Left cardiac atrium (tissue), 4 donors: Measurements from ENCODE around the gene BEND3. TPM values are rescaled to one million over a fixed set of nuclear protein-coding genes. Genes with fewer than 3 reads are reported as not detected.
"Not testable (repeated sequence)": the region's sequence is repeated elsewhere in the genome, so short reads cannot be mapped to it uniquely, and the experiment has no call there.

Experiments used
- ATAC-seq, 2 donors: fragments of 200-7000 bp; cut with Tn5 transposase; one replicate each; pipeline ENCODE4 v1.9.1; 2020; ENCODE audit warnings: mild to moderate bottlenecking in 2 of 2, moderate library complexity in 2 of 2
- DNase-seq: peaks from one replicate; pipeline ENCODE4 v3.0.0-alpha.2; 2020
- intact Hi-C, 2 donors: fragments of 100-400 bp; cut with DNase I; formaldehyde crosslinking; loops; one replicate each; pipeline versions ENCODE4 v1.14.1 to v1.15.1; 2022 to 2023
- long read RNA-seq: library from polyadenylated mRNA; unstranded; transcript quantifications from one replicate; pipeline ENCODE4 v2.0.0, GENCODE V29; 2021
- total RNA-seq, 2 donors: library from RNA; stranded (reverse); fragmentation: NEBNext Ultra II Directional; extraction: Animal tissue kit (Norgen Biotek cat#: 25700); gene quantifications; one replicate each; pipeline ENCODE4 v1.2.1, GENCODE V29; 2021
- donor health status: DM: no; HTN: yes; CAD: no.
- donor health status: DM: no; HTN: yes; CAD: no; lungs with severe emphysema.
- donor health status: DM: yes; HTN: yes; CAD: no.
- donor health status: Dilated cardiomyopathy.

Gene BEND3
- total RNA-seq = 1 to 10 TPM; 1.1 to 2.0 TPM
- long read RNA-seq, partial matches to known transcripts = 0 of 2 reads
- long read RNA-seq, other reads (novel, unspliced or antisense) = 2 of 2 reads

DNA sequence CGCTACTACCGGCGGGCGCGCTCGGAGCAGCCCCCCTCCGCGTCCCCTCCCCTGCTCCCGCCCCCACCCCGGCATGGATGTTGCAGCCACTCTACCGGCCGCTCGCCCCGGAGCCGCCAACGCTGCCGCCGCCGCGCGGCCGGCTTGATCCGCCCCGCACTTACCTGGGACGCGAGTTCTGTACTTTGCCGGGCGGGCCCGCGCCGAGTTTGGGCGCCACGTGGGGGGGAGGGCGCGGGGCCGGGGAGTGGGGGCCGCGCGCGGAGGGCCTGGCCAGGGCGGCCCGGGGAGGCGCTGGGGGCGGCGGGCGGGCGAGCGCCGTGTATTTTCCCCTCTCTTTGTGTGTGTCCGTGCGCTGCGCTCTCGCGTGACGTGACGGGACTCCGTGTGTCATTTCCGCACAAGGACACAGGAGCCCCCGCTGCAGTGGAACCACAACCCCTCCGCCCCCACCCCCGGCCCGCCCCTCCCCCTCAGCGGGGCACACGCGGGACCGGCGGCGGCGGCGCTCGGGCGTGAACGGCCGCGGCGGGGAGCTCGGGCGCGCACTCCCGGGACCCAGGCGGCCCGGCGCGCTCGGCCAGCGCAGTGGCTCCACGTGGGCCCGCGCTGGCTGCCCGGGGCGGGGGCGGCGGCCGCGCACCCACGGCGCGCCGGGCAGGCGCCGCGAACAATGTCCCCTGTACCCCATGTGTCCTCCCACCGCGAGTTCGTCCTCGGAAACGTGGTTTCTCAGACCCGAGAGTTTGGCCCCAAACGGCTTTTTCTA is at the start of gene BEND3:
Gene BEND3, minus strand, starts transcription at position 590 of the 769 bp plus-strand sequence. CDS start 16,230 bp downstream, outside the sequence.
- ATAC-seq (peak; percentile 9 to 13), DNase-seq (peak; percentile 43)
- intact Hi-C loops = loop anchor here (5.0 kb wide), 1 partner anchor 88 kb away; the partner anchor contains the start of gene MTRES1 (in 2 of the 2)

DNA sequence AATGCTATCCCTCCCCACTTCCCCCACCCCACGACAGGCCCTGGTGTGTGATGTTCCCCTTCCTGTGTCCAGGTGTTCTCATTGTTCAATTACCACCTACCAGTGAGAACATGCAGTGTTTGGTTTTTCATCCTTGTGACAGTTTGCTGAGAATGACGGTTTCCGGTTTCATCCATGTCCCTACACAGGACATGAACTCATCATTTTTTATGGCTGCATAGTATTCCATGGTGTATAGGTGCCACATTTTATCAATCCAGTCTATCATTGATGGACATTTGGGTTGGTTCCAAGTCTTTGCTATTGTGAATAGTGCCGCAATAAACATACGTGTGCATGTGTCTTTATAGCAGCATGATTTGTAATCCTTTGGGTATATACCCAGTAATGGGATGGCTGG is 49.0 kb upstream of the BEND3 start:
- DNase-seq, ATAC-seq, intact Hi-C loops: not testable (repeated sequence)

DNA sequence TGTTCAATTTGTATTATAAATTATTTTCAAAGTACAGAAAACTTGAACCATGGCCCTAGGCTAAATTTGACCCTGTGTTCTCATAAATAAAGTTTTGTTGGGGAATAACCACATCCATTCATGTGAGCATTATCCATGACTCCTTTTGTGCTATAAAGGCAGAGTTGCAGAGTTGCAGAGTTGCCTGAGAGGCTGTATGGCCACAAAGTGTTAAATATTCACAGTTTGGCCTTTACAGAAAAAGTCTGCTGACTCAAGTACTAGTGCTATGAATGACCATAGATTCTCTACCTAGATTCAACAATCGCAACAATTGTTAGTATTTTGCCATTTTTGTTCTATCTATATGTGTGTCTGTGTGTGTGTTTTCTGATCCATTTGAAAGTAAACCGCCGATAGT is 46.2 kb upstream of the BEND3 start:
- intact Hi-C loops = no loop called here
- DNase-seq (no peak), ATAC-seq (no peak)

DNA sequence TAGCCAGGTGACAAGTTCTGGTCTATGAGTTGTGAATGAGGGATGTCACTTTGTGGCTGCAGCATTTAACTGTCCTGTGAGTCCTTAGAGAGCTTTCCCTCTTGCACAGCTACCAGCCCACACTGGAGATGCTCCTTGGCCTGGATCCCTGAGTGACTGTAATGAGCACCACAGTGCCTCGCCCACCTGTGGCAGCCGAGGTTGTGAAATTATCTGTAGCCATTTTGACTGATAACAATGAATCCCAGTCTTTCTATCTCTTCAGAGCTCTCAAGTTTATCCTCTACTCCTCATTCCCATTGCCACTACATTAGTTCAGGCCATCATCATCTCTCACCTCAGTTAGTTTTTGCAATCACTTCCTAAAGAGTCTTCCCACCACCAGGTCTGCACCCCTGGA is 41.3 kb upstream of the BEND3 start:
- ATAC-seq (no peak), DNase-seq (no peak)
- intact Hi-C loops = no loop called here

DNA sequence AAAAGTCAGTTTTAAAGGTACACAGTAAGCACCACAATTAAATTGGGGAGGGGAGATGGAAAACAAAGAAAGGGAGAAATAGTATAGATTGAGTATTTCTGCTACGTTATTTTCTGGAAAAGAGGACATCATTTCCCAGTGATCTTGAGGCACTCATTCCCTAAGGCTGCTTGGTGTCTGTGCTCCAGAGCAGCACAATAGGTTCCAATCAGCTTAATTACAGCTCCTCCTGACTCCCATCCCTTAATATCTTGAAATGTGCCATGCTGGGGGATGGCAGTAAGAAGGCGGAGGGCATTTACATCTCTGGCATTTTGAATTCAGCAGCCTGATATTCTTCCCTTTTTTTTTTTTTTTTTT is 39.5 kb upstream of the BEND3 start:
- intact Hi-C loops = no loop called here
- no peak for ATAC-seq
- no peak for DNase-seq

DNA sequence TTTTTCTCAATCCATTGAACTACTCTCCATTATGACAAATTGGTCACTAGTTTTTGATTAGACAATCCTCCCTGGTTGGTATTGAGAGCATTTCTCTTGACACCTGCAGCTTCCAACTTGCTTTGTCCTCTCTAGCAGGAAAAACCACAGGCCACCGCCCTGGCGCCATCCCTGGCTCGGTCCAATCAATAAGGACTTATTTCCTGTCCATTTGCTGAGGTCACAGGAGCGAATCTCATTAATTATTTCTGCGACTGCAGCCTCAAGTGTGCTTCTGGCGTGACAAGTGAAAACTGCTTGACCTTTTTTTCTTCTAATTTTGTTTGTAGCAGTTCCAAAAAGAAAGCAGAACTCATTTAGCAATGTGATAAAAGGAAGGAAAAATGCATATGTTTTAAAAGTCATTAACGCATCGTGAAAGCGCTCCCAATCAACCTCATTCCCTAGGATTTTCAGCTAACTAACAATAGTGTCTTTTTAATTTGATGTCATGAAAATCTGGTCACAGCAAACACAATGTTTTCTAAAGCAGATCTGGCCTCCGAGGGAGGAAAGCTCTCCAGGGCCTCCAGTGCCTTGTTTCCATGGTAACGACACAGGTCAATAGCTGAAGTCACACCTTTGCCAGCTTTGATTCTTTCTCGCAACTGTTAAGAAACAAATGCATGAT is 39.0 kb upstream of the BEND3 start:
- intact Hi-C loops = no loop called here
- no peak for ATAC-seq
- no peak for DNase-seq

DNA sequence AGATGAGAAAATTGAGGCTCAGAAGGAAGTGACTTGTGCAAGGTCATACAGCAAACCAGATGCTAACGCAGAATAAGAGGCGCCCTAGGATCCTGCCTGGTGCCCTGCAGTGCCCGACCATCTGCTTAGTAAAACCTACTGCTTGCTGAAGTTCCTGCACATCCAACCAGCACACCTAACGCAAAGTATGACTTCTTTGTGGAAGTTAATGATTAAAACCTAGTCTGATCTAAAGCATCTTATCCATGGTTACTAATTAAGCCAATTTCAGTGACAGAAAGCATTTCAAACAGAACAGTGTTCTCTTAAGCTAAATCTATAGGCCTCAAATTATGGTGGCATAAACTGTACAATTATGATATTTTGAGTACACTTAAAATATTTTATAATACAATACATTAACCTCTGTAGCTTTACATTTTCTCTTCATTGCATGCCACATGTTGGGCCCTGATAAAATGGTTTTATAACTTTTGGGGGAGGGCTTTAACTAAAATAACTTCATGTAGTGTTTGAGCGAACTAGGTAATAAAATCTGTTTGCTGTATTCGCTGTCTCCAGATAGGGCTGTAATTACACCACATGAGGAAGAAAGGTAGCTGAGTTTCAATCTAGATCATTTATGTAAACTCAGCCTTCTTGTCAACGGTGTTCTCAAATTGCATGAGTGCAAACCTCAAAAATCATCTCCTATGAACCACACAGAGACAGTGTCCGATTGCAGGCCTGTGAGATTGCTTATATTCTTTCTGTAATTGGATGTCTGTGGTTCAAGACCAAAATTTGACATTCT is 37.5 kb upstream of the BEND3 start:
- intact Hi-C loops = no loop called here
- ATAC-seq (no peak), DNase-seq (no peak)

DNA sequence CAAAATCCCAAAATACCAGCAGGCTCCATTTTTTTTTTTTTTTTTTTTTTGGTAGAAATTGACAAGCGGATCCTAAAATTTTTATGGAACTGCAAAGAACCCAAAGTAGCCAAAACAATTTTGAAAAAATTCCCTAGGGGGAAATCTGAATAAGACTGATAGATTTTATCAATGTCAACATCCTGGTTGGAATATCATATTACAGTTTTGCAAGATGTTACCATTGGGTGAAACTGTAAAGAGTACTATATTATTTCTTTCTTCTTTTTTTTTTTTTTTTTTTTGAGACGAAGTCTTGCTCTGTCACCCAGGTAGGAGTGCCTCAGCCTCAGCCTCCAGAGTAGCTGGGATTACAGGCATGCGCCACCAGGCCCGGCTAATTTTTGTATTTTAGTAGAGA is 29.4 kb upstream of the BEND3 start:
- intact Hi-C loops = no loop called here
- DNase-seq = no peak
- no peak for ATAC-seq

- intact Hi-C loops = no loop called here
- ATAC-seq (no peak), DNase-seq (no peak)
Observed at GRCh38 chr6:107144014-107144413, 28.7 kb upstream of the BEND3 start.

- intact Hi-C loops = no loop called here
- ATAC-seq (no peak), DNase-seq (no peak)
Observed at GRCh38 chr6:107140581-107140980, 25.3 kb upstream of the BEND3 start.

DNA sequence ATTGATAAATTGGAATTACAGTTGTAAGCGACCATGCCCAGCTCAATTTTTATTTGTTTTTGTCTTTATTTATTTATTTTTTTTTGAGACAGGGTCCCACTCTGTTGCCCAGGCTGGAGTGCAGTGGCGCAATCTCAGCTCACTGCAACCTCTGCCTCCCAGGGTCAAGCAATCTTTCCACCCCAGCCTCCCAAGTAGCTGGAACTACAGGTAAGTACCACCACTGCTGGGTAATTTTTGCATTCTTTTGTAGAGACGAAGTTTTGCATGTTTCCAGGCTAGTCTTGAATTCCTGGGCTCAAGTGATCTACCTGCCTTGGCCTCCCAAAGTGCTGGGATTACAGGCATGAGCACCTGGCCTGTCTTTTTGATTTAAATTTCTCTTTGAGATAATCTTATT is 21.0 kb upstream of the BEND3 start:
- ATAC-seq, intact Hi-C loops, DNase-seq: not testable (repeated sequence)

DNA sequence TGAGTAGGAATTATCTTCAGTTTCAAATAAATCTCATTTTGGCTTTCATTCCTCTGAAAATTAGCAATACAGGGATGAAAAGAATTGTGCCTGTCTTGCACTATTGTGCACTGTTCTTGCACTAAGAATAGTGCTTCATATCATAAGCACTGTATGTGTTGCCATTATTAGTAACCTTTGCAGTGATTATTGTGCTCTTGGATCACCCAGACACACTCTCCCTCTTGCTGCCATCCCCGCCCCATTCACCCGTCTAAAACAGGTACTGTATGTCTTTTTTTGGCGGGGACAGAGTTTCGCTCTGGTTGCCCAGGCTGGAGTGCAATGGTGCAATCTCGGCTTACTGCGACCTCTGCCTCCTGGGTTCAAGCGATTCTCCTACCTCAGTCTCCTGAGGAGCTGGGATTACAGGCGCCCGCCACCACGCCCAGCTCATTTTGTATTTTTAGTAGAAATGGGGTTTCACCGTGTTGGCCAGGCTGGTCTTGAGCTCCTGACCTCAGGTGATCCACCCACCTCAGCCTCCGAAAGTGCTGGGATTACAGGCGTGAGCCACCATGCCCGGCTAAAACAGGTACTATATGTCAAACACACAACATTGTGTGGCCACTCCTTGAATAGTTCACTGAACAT is 19.8 kb upstream of the BEND3 start:
- DNase-seq, intact Hi-C loops, ATAC-seq: not testable (repeated sequence)

- no peak for DNase-seq
- no peak for ATAC-seq
- intact Hi-C loops = no loop called here
Observed at GRCh38 chr6:107132330-107132954, 17.1 kb upstream of the BEND3 start.

DNA sequence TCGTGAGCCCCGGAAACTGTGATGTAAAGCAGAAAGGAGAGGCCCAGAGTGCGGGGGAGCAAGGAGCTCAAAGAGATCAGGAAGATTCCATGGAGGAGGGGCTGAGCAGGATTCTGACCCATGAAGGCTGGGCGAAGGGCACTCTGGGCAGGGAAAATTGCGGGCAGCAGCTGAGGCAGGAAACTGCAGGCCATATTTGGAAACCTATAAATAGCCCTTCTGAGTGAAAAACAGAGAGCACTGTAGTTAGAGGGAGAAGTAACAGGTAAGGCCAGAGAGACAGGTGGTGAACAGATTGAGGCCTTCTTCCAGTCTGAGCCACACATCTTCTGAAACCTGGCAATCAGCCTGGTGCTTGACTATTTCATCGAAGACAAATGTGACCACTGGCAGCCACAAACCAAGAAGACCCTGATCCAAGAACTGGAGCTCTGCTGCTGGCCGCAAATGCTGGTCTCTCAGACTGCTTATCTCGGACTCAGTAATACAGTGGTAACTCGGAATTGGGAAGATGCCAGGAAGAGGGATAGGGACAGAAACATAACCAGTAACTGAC is 14.1 kb upstream of the BEND3 start:
- DNase-seq (no peak), ATAC-seq (peak in 1 of 2 donors; percentile 58)
- intact Hi-C loops = no loop called here

GRCh38 chr6:107128577-107128976 is 13.3 kb upstream of the BEND3 start:
- ATAC-seq (peak in 1 of 2 donors; percentile 19), DNase-seq (no peak)
- intact Hi-C loops = no loop called here

DNA sequence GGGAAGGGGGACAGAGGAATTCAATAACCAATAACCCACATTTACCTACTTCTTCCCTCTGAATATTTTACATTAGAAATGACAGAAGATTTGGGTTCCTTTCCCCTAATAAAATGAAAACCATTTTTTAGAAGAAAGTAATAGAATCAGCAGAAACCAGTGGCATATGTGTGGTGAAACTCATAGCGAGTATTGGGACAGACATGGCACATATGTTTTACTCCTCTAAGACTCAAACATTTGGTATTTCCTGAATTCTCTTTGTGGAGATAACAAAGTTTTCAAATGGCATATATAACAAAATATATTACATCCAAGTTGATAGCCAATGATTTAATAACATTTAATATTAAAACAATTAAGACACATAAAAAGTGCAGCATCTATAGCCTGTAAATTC is 12.9 kb upstream of the BEND3 start:
- intact Hi-C loops = no loop called here
- ATAC-seq (no peak), DNase-seq (no peak)

- intact Hi-C loops = no loop called here
- DNase-seq (no peak), ATAC-seq (peak in 1 of 2 donors; percentile 41)
Observed at GRCh38 chr6:107125771-107126170, 10.5 kb upstream of the BEND3 start.

DNA sequence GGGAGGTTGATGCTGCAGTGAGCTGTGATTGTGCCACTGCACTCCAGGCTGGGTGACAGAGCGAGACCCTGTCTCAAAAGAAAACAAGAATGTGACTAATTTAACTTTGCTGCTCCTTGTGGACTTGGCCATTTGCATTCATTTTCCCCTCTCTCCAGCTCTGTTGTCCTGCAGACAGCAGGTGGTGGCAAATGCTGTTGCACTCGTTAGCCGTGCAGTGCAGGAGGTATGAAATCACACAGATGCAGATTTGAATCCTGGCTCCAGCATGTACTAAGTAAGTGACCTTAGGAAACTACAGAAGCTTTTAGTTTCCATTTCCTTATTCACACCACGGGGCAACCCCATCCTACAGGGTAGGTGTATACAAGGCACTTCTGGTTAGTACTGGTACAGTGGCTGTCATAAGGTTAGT is 9.6 kb upstream of the BEND3 start:
- intact Hi-C loops = no loop called here
- no peak for DNase-seq
- ATAC-seq = no peak

GRCh38 chr6:107123501-107123900 is 8.2 kb upstream of the BEND3 start:
- ATAC-seq (no peak), DNase-seq (no peak)
- intact Hi-C loops = no loop called here
